HG02973 (cell line): Measurements from ENCODE around the gene VPS11.

Source experiments
- ATAC-seq: cut with Tn5 transposase; IDR thresholded peaks from one replicate; pipeline ENCODE4 v1.9.1; 2021; ENCODE audit warnings: moderate library complexity; ENCODE audit not compliant: unreplicated experiment

The VPS11 gene

DNA sequence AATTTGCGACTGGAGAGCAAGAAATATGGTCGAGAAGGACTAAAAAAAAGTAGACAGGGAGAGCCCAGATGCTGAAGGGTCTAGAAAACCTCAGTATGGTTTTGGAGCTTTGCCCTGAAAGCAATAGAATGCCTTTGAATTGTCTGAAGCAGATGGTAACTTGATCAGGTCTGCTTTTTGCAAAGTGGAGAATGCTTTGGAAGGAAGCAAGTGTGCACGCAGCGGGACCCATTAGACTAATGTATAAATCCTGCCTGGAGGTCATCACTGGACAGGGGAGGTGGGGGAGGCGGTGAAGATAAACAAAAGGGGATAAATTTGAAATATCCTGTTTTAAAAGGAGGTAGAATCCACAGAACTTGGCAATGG lies 53.0 kb downstream of the VPS11 start:
- no peak for ATAC-seq

DNA sequence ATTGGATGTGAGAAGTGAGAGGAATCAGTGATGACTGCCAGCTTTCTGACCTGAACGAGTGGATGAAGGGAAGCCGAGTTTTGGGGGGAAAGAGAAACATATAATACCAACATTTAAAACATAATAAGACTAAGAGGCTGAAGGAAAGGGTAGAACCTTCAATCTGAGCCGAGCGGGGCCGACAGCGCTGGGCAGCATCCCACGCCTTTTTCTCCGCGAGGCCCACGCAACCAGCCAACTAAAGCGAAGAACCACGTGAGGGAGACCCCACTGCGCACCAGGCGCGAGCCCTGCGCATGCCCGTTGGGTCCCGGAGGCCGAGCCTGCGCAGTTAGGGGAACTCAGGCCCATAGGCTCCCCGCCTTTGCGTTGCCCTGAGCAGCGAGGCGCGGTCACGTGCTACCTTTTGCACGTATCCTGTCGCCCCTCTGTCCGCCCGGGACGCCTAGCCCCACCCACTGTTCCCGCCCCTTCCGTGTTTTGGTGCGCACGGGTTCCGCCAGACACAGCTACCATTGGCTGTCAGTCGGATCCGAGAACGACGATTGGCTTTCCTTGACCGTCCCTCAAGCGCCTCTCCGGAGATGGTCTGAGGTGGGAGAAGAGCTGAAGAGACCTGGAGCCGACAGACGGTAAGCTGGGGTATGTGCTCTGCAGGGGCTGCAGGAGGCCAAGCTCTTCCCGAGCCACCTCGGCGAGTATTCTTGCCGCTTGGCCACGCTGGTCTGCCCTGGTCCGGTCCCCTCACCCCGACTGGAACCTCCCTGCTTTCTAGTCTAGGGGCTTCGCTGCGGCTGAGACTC lies 53.6 kb downstream of the VPS11 start, which contains the start of gene HINFP:
Gene HINFP, plus strand, starts transcription at position 573 of the 803 bp plus-strand sequence. CDS start 5,365 bp downstream, outside the sequence.
- peak; percentile 95 for ATAC-seq

DNA sequence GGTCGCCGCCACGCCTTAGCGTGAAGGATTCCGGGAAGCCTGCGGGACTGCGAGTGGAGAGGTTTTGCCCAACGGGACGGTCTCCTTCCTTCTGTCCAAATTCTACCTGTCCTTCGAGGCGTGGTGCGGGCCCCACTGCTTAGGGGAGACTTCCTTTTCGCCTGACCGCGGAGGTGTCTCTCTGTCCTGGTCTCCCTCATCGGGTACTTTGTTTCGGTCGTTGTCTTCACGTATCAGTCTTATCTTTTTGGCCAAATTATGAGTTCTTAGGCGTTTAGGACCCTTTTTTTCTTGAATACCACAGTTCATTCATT lies 54.1 kb downstream of the VPS11 start:
- no peak for ATAC-seq

DNA sequence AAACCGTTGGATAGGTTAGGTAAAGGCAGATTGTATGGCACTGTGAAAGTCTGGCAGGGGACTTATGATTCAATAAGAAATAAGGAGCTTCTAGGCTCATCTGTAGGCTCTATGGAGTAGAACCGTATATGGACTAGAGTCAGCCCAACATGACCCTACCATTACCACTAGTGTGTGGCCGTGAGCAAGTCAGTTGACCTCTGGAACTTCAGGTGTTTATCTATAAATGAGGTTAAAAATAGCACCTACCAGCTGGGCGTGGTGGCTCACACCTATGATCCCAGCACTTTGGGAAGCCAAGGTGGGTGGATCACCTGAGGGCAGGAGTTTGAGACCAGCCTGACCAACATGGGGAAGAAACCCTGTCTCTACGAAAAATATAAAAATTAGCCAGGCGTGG lies 58.2 kb downstream of the VPS11 start:
- no peak for ATAC-seq

DNA sequence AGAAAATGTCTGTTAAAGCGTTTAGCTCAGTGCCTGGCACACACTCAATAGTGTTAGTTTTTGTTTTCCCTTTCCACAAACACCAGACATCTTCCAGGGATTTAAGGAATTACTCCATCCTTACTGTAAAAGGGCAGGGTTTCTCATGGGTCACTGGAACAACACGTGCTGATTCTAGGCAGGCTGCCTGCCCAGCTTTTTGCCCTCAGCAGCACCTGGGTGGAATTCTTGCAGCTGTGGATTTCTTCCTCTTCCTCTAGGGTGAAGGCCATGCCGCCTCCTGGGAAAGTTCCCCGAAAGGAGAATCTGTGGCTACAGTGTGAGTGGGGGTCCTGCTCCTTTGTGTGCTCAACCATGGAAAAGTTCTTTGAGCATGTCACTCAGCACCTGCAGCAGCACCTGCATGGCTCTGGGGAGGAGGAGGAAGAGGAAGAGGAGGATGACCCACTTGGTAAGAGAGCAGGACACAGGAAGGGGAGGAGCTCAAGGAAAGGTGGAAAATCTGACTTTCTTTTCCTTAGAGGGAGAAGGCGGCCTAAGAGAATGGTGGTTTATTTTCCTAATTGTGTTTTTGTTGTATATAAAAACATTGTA lies 59.2 kb downstream of the VPS11 start:
- ATAC-seq, result no peak

DNA sequence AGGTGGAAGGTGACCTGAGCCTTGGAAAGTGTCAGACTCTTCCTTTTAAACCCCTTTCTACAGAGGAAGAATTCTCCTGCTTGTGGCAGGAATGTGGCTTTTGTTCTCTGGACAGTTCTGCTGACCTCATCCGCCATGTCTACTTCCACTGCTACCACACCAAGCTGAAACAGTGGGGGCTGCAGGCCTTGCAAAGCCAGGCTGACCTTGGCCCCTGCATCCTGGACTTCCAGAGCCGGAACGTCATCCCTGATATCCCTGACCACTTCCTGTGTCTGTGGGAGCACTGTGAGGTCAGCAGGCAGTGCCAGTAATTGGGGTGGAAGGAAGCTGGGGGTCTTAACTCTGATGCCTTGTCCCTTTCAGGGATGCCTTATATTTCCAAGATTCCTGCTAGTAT lies 63.0 kb downstream of the VPS11 start:
- no peak for ATAC-seq
